Measurements from ENCODE around the gene DMRTA1.
"Not testable (repeated sequence)": the region's sequence is repeated elsewhere in the genome, so short reads cannot be mapped to it uniquely, and the experiment has no call there.

The DMRTA1 gene

DNA sequence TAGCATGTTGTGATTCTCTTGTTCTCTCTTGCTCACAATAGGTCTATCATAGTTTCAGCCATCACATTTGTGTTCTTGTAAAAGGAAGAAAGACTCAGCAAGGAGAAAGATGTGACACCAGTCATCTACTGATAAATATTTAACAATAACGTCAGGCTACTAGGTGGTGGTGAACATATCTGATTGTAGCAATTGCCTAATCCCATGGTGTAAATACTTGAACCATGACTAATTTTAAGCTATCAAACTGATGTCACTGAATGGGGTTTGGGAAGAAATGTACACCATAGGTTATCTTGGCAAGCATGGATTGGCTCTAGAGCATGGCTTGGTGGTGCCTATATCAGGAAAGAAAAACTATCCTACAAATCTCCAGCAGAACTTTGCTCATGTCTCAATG lies 16.6 kb downstream of the DMRTA1 start:
- DNase-seq: no peak

DNA sequence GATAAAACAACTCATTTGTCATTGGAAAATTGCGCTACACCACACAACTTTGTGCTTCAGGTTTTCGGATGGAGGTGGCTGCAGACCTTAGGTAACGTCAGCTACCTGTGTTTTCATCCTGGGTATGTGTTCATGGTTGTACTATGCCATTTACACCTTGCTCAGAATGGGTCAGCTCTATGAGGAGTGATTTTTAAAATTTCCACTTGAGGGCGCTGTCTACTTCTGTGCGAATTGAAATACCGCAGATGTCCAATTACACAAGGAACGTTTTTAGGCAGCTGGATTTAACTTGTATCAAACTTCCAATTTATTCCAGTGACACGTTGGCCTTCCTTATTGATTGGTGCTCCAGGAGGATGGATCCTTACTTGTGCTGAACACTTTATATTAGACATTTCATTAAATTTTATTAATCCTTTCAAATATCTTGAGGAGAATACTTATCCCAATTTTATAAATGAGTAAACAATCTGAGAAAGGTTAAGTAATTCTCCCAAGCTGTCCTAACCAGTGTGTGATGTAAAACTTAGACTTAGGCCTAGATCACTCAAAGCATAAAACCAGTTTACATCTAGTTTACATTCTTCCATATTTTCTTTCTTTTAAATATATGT lies 23.4 kb downstream of the DMRTA1 start:
- DNase-seq: peak; percentile 53

DNA sequence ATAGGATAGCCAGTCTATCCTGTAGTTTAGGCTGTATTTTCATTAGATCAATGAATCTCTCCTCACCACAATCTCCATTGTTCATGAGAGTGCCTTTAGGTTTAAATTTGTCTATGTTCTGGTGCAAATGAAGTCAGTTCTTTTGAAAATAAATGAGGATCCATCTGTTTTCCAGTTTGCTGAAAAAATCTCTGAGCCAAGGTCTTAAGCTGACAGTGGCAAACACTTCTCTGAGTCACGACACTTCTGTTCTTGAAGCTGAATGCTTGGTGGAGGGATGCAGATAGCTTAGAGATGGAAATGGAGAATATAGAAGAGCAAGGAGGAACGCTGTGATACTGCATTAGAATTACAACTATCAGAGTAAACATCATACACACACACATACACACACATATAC lies 34.9 kb downstream of the DMRTA1 start:
- DNase-seq: no peak

DNA sequence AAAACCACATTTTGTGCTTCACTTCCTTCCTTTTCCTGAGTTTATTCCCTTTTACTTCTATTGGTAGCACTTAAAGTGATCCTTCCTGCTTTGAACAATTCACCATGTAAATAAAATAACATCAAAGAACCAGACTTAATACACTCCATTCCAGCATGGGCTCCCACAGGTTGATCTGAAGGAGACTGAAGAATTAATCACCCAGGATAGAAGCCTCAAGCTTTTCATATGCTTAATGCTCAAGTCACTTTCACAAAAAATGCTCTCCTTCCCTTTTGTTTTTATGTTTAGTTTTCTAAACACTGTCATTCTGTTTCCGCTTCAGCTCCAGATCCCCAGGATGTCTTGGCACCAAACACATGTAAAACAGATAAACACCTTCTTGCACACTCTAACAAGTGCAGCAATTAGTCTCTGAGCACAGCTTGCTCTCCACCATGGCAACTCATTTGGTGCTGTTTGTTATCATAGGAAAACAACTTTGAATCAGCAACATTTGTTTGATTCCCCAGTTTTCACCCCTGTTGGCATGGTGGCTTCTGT lies 37.0 kb downstream of the DMRTA1 start:
- DNase-seq: no peak

DNA sequence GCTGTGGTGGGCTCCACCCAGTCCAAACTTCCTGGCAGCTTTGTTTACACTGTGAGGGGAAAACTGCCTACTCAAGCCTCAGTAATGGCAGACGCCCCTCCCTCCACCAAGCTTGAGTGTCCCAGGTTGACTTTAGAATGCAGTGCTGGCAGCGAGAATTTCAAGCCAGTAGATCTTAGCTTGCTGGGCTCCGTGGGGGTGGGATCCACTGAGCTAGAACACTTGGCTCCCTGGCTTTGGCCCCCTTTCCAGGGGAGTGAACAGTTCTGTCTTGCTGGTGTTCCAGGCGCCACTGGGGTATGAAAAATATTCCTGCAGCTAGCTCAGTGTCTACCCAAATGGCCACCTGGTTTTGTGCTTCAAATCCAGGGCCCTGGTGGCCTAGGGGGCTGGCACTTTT lies 49.6 kb downstream of the DMRTA1 start:
- DNase-seq: not testable (repeated sequence)

All from retina (tissue), 1 donor.